Body of pancreas (tissue), 4 donors: ENCODE data around the gene SLC35F3. TPM values are rescaled to one million over a fixed set of nuclear protein-coding genes. Genes with fewer than 3 reads are reported as not detected.

ENCODE experiments used
- ATAC-seq: fragments of 150-250 bp; one replicate; pipeline ENCODE4 v1.9.1; 2016
- DNase-seq, 4 donors: peaks; one replicate each; pipeline ENCODE4 v3.0.0-alpha.2; 2019
- H3K27ac ChIP-seq, 4 donors: fragments of 200-600 bp; sonication (generic); 1 replicate in 3 of 4; 2 replicates in 1 of 4; pipeline versions ENCODE4 v1.5.1 to v1.6.1; 2016 to 2019; ENCODE audit warnings: mild to moderate bottlenecking in 1 of 4, mixed read lengths in 1 of 4, moderate library complexity in 1 of 4
- H3K27me3 ChIP-seq, 2 donors: fragments of 200-600 bp; sonication (generic); one replicate each; pipeline ENCODE4 v1.6.0; 2016; ENCODE audit warnings: mild to moderate bottlenecking in 1 of 2
- H3K36me3 ChIP-seq, 2 donors: fragments of 200-600 bp; sonication (generic); replicated peaks in 1 of 2; 2 replicates each; pipeline ENCODE4 v1.5.1; 2016; ENCODE audit warnings: low read depth in 2 of 2; ENCODE audit not compliant: insufficient read depth in 1 of 2
- H3K4me1 ChIP-seq: fragments of 200-600 bp; sonication (generic); one replicate; pipeline ENCODE4 v1.6.0; 2016
- H3K4me3 ChIP-seq, 2 donors: fragments of 200-600 bp; sonication (generic); 1 replicate in 1 of 2; 2 replicates in 1 of 2; pipeline ENCODE4 v1.5.1; 2016 to 2019
- H3K9me3 ChIP-seq, 3 donors: fragments of 200-600 bp; sonication (generic); 1 replicate in 2 of 3; 2 replicates in 1 of 3; pipeline ENCODE4 v1.5.1; 2016
- POLR2A ChIP-seq, 3 donors: fragments of 450-650 bp; IDR thresholded peaks; one replicate each; pipeline ENCODE4 v1.6.1; 2016; ENCODE audit warnings: antibody characterized with exemption in 3 of 3, mild to moderate bottlenecking in 2 of 3
- WGBS, 2 donors: methylation state at CpG; one replicate each; pipeline ENCODE4 v1.1.5; 2017; 5-methylcytosine and 5-hydroxymethylcytosine counted together
- intact Hi-C: fragments of 100-400 bp; cut with DNase I; formaldehyde crosslinking; loops from one replicate; pipeline ENCODE4 v1.15.1; 2023
- total RNA-seq, 2 donors: library from RNA; depleted of rRNA; stranded (reverse); fragments of >200 nt; gene quantifications; one replicate each; pipeline ENCODE4 v1.1.0, GENCODE V29; 2016
- TF ChIP-seq, protein P1 (sequence below), 7 experiments: fragments of 450-650 bp in 4 of 7; fragments of 200-600 bp in 3 of 7; sonication (generic) in 3 of 7; IDR thresholded peaks; one replicate each; pipeline ENCODE4 v1.5.1; 2016 to 2019; ENCODE audit warnings: antibody characterized with exemption in 7 of 7

SLC35F3 gene
- total RNA-seq, 2 donors from 2014 or later: 0.99 to 11.7 TPM

DNA sequence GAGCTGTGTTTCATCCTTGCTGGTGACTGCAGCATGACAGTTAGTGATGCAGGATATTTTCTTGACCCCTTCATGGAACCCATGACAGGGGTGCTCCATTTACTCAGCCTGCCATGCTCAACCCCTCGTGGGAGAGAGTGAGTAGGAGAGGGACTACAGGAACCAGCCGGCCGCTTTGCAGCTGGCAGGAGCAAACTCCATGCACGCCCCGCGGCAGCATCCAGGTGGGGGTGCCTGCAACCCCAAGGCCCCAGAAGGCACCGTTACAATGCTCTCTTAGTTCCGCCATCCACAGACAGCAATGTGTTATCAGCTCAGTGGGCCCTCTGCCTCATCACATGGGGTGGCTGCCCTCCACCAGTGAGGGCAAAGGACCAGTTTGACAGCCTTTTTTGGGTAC is 135.1 kb downstream of the SLC35F3 start:
- intact Hi-C loops: no loop called here
- Histone ChIP-seq H3K9me3 (no peaks in the 10 kb centered on the region), H3K4me3 (no peak overlapping the region), H3K27ac (no peak overlapping the region), H3K27me3 (no peaks in the 10 kb centered on the region), H3K4me1 (no peaks in the 10 kb centered on the region), H3K36me3 (no peaks in the 10 kb centered on the region)
- WGBS, 2 donors: 74 to 78% methylated on average over 2 to 8 of the region's 8 CpGs
- no peak for DNase-seq
- TF ChIP-seq, protein P1, sequence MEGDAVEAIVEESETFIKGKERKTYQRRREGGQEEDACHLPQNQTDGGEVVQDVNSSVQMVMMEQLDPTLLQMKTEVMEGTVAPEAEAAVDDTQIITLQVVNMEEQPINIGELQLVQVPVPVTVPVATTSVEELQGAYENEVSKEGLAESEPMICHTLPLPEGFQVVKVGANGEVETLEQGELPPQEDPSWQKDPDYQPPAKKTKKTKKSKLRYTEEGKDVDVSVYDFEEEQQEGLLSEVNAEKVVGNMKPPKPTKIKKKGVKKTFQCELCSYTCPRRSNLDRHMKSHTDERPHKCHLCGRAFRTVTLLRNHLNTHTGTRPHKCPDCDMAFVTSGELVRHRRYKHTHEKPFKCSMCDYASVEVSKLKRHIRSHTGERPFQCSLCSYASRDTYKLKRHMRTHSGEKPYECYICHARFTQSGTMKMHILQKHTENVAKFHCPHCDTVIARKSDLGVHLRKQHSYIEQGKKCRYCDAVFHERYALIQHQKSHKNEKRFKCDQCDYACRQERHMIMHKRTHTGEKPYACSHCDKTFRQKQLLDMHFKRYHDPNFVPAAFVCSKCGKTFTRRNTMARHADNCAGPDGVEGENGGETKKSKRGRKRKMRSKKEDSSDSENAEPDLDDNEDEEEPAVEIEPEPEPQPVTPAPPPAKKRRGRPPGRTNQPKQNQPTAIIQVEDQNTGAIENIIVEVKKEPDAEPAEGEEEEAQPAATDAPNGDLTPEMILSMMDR (IDR thresholded peaks at IDR 0.05): no peak
- no peak for TF ChIP-seq POLR2A (IDR thresholded peaks at IDR 0.05)
- no peak for ATAC-seq

DNA sequence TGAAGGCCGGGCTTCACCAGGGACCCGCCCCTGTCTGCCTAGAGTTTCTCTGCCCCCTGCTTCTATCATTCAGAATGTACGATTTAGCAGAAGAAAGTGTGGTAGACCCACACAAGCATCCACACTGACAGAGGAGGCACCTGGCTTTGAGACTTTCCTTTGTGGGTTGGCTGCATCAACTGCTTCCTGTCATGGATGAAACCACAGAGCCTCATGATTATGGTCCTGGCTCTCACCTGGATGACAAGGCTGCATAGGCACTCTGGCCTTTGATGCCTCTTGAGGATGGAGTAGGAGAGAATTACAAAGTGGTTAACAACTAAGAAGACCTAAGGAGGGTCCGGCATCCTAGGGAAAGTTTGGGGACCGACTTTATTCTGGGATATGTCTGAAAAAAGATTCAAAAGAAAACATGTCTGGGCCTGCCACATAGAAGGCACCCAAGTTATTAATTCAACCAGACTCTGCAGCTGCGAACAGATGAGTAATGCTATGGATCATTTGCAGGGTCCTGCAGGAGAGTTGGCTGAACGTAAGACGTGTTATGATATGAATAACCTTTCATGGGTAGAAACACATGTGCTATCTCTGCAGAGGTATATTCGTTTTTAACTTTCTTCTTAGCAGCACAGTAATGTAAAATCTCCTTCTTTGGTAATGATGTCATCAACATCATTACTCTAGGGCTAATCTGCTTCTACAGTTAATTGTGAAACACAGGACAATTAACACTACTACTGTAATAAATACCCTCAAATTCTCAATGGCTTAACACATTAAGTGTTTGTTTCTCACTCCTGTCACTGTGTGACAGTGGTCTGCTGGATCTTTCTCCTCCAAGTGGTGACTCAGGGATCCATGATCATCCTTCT is 136.2 kb downstream of the SLC35F3 start:
- no peaks in the 10 kb centered on the region for H3K9me3 ChIP-seq
- H3K27me3 ChIP-seq: no peaks in the 10 kb centered on the region
- H3K27ac ChIP-seq: no peak overlapping the region
- TF ChIP-seq, protein P1 (IDR thresholded peaks at IDR 0.05): no peak
- TF ChIP-seq POLR2A (IDR thresholded peaks at IDR 0.05): no peak
- no peaks in the 10 kb centered on the region for H3K36me3 ChIP-seq
- no peak for DNase-seq
- no peaks in the 10 kb centered on the region for H3K4me1 ChIP-seq
- WGBS, 2 donors: 59 to 69% methylated on average over 9 of the region's 9 CpGs
- intact Hi-C loops: no loop called here
- H3K4me3 ChIP-seq: no peak overlapping the region
- no peak for ATAC-seq

DNA sequence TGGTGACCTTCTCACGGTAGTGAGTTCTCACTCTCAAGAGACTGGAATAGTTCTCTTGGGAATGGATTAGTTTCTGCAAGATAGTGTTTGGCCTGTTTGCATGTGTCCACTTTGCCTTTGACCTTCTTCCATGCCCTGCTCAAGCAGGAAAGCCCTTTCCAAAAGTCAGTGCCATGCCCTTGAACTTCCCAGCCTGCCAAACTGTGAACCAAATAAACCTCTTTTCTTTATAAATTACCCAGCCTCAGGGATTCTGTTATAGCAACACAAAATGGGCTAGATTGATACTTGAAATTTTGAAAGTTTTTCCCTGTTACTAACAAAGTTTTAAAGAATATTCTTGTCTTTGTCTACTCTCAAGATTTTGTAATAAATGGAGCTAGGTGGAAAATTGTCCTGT is 139.6 kb downstream of the SLC35F3 start:
- ATAC-seq (no peak), DNase-seq (no peak)
- Histone ChIP-seq H3K27me3 (no peaks in the 10 kb centered on the region), H3K36me3 (no peaks in the 10 kb centered on the region), H3K4me3 (no peak overlapping the region), H3K9me3 (no peaks in the 10 kb centered on the region), H3K4me1 (no peaks in the 10 kb centered on the region), H3K27ac (no peak overlapping the region)
- TF ChIP-seq, protein P1 (IDR thresholded peaks at IDR 0.05): no peak
- no peak for TF ChIP-seq POLR2A (IDR thresholded peaks at IDR 0.05)
- intact Hi-C loops: no loop called here
- 82% methylated on average over 1 of the region's 1 CpG; no CpG with 5 or more reads in 1 of the 2 donors for WGBS, 2 donors

DNA sequence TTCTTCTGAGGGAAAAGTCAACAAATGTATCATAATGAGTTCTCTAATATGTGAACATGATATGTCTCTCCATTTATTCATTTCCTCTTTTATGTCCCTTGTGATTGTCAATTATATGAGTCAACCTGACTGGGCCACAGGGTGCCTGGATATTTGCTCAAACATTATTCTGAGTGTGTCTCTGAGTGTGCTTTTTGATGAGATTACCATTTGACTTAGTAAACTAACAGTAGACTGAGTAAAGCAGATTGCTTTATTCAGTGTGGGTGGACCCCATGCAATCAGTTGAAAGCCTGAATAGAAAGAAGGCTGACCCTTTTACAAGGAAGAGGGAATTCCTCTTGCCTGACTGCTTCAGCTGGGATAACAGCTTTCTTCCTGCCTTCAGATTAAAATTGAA is 142.6 kb downstream of the SLC35F3 start:
- intact Hi-C loops: no loop called here
- TF ChIP-seq, protein P1 (IDR thresholded peaks at IDR 0.05): no peak
- no peak for TF ChIP-seq POLR2A (IDR thresholded peaks at IDR 0.05)

DNA sequence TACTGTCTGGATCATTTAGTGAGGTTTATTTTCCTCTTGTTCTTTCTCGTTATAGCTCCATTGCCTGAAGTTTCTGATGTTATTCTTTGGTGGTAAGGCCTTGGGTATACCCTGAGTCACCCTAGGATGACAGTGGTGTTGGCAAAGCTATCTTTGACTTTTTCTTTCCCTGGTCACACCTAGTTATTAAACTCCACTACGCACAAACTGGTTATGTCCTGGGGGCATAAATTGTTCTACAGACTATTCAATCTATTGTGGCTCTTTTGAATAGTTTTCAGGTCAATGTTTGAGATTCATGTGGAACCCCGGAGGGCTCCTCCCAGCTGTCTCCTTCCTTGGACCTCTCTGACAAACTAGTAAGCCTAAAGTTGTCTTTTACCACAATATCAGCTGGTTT is 157.7 kb downstream of the SLC35F3 start:
- WGBS, 2 donors: 55 to 90% methylated on average over 3 of the region's 3 CpGs
- no peak for DNase-seq
- Histone ChIP-seq H3K36me3 (no peaks in the 10 kb centered on the region), H3K4me1 (peaks cover 3% of the 10 kb centered on the region), H3K27ac (no peak overlapping the region), H3K27me3 (no peaks in the 10 kb centered on the region), H3K9me3 (no peaks in the 10 kb centered on the region), H3K4me3 (no peak overlapping the region)
- no peak for ATAC-seq
- TF ChIP-seq POLR2A (IDR thresholded peaks at IDR 0.05): no peak
- TF ChIP-seq, protein P1 (IDR thresholded peaks at IDR 0.05): no peak
- intact Hi-C loops: no loop called here

More for the DNA sequence above, 142.6 kb downstream of the SLC35F3 start:
- H3K4me1 ChIP-seq: no peaks in the 10 kb centered on the region
- H3K9me3 ChIP-seq: no peaks in the 10 kb centered on the region
- H3K27ac ChIP-seq: no peak overlapping the region
- no peak for DNase-seq
- no peaks in the 10 kb centered on the region for H3K36me3 ChIP-seq
- H3K4me3 ChIP-seq: no peak overlapping the region
- H3K27me3 ChIP-seq: no peaks in the 10 kb centered on the region
- no peak for ATAC-seq
